Amygdala (tissue), 56 donors: ENCODE measurements around the gene INPP5B.
A peak's percentile ranks its signal among the peaks of the same experiment; 100 is the strongest.

Source experiments
- DNase-seq, 56 donors: peaks; one replicate each; lab custom pipeline; 2025; lab: John Stamatoyannopoulos, UW

The INPP5B gene

DNA sequence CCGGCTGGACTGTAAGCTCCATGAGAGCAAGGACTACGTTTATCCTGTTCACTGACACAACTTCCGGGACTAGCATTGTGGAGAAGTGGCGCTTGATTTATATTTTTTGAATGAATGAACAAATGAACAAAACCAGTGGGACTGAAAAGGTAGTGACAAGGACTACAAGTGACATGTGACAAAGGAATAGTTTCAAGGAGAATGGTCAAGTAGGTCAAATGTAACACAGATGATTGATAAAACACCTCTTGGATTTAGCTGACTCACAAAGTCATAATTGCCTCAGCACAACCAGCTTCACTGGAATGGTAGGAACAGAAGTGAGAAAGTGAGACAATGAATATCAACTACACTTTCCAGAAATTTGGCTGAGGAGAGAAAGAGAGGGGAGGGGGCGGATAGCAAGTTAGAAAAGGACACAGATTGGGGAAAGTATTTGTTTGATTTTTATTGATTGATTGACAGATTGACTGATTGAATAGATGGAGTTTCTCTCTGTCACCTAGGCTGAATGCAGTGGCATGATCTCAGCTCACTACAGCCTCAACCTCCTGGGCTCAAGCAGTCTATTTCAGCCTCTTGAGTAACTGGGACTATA is 101.7 kb downstream of the INPP5B start:
- no peak for DNase-seq

DNA sequence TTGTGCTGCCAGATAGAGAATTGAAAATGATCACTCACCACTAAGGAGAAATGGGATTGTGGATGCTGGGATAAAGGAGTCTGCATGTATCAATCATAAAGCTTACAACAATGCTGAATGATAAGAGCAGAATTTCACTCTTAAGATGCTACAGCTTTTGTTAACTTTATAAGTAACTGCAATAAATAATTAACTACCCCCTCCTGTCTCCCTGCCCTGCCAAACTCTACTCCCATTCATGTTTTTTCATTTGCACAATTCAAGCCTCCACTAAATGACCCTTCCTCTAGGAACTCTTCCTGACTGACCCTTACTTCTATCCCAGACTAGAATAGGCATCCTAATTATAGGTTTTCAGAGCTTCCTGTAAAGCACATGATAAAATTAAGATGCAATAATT is 102.3 kb downstream of the INPP5B start:
- DNase-seq, result no peak

- DNase-seq, result no peak
These were observed 105.2 kb downstream of the INPP5B start for GRCh38 chr1:37841652-37842051.

- no peak for DNase-seq
These were observed 106.1 kb downstream of the INPP5B start for GRCh38 chr1:37840711-37841110.

GRCh38 chr1:37839676-37840075 is 107.2 kb downstream of the INPP5B start:
- no peak for DNase-seq

GRCh38 chr1:37836788-37837187 is 110.1 kb downstream of the INPP5B start:
- DNase-seq, result no peak

- no peak for DNase-seq
These were observed 115.0 kb downstream of the INPP5B start for GRCh38 chr1:37831809-37832208.

GRCh38 chr1:37831109-37831508 is 115.7 kb downstream of the INPP5B start:
- DNase-seq, result no peak

DNA sequence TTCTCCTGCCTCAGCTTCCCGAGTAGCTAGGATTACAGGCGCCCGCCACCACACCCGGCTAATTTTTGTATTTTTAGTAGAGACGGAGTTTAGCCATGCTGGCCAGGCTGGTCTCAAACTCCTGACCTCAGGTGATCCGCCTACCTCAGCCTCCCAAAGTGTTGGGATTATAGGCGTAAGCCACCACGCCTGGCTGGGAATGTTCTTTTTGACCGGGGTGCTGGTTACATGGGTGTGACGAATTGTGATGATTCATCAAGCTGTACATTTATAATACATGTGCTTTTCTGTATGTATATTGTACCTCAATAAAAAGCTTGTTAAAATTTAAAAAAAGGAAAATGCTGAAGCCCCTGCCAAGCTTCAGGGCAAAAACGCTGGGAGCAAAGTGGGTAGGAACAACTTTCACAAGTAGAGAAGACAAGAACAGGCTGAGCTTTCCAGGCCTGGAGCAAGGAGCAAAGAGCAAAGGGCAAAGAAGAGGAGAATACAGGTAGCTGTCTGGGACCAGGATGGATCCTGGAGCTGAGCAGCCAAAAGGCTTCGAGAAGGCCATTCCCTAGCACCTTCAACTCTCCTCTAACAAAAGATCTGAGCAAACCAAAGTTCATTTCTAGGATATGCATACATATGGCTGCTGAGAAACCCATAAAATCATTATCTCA is 118.3 kb downstream of the INPP5B start:
- no peak for DNase-seq

- no peak for DNase-seq
These were observed 121.3 kb downstream of the INPP5B start for GRCh38 chr1:37825506-37825905.

DNA sequence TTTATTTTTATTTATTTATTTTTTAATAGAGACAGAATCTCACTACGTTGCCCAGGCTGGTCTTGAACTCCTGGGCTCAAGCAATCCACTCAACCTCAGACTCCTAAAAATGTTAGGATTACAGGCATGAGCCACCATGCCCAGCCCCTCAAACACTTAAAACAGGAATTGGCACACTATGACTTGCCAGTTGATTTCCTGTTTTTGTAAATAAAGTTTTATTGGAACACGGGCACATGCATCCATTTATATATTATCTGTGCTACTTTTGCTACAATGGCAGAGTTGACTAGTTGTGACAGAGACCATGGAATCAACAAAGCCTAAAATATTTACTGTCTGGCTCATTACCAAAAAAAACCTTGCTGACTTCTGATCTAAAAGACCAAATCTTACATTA is 122.9 kb downstream of the INPP5B start:
- DNase-seq, result no peak

DNA sequence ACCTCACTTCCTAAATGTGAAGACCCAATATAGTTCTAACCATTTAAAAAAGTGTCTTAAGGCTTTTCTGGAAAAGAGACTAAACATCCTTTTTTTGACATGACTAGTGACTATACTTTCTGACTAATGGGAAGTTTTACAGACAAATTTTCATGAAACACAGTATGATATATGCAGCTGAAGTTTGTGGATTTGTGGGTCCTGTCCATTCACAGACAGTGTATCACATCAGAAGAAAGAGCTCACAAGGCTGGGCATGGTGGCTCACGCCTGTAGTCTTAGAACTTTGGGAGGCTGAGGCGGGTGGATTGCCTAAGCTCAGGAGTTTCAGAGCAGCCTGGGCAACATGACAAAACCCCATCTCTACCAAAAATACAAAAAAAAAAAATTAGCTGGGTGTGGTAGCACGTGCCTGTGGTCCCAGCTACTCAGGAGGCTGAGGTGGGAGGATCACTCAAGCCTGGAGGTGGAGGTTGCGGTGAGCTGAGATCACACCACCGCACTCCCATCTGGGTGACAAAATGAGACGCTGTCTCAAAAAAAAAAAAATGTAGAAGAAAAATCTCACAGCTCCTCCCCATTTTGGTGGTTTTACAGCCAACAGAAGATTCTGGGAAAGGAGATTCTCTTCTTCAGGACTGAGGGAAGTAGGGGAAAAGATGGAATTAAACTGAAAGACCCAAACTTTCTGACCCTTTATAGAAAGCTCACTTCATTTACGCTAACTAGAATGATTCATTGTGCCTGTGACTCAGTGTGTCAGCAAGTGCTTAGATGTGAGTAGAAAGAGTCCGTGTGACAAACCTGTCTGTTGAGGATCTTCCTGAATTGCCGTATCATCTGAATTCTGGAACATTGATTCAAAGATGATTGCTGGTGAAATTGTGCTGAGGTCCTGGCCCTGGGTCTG is 123.7 kb downstream of the INPP5B start:
- no peak for DNase-seq

DNA sequence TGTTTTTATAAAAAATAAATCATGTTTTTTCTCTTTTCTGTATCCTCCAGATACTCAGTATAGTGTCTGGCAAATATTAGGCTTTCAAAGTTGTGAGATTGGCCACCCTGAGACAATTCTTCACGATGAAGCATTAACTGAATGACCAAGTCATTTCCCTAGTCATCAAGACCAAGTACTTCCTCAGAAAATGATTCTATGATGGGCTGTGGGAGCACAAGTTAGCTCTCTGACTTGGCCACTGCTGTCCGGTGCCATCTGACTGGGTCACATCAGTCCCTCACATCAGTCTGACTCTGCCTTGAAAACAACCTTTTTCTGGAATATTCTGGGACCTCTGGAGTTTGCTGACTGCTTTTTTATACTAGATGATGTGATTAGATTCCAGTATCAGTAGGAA is 125.4 kb downstream of the INPP5B start:
- DNase-seq, result no peak

- peak in 38 of 56 donors; percentile 10 to 85 (median 51) for DNase-seq
These were observed 129.4 kb downstream of the INPP5B start for GRCh38 chr1:37817481-37817880.

- peak in 23 of 56 donors; percentile 5 to 69 (median 29) for DNase-seq
These were observed 132.6 kb downstream of the INPP5B start for GRCh38 chr1:37814252-37814651.

DNA sequence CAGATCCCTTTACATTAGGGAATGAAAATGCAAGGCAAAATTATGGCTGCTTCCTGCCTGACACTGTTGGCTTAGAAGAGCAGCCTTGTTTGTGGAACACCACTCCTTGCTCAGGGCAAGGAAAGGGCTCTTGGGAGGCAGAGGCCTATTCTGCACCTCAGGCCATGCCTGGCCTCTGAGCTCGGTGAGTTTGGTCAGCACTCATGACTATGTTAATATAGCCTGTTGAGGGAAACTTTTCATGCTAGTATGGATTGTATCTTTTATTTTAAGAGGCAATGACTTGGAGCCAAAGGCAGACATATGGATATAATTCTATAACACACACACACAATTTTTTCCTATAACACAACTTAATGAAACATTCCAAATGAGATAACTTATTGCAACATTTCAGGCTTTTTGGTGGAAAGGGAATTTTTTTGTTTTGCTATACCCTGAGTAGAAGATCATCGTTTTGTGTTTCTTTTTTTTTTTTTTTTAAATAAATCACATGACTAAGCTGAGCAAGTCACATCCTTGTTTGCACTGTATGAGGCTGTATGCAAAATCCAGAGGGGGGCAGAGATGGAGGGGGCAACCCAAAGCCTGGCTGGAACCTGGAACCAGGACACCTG is 133.2 kb downstream of the INPP5B start:
- no peak for DNase-seq

DNA sequence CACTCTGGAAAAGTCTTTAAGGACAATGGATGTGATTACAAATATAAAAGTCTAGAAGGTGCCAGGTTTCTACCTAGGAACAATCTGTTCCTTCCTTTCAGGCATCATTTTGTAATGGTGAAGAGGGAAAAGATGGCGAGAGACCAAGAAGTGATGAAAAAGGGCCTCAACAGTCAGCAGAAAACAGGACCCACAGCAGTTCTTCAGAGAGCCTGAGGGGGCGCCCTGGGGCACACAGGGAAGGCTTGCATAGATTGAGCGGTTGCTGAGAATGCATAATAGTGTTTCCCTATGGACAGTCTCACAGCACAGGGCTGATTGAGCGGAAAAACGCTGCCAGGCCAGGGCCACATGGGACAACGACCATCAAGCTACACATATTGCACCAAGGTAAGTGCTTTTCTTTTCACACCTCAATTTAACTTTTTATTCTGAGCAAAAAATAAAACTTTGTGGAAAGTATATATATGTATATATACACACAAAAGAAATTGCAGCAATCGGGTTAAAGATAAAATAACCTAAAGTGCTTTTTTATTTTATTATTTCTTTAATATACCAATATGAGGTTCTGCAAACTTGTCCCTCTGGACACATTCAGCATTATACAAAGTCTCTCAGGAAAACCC is 135.7 kb downstream of the INPP5B start:
- DNase-seq, result peak in 38 of 56 donors; percentile 4 to 73 (median 38)
